ENCODE data around the gene CDC23. TPM values are rescaled to one million over a fixed set of nuclear protein-coding genes. Genes with fewer than 3 reads are reported as not detected.

The CDC23 gene
- total and polyA plus RNA-seq, 10 of the 15 experiments (the other 5 are each of a cell fraction or from before 2014, with no cell fraction given), result 37.1 to 66.1 (median 48.6) TPM

DNA sequence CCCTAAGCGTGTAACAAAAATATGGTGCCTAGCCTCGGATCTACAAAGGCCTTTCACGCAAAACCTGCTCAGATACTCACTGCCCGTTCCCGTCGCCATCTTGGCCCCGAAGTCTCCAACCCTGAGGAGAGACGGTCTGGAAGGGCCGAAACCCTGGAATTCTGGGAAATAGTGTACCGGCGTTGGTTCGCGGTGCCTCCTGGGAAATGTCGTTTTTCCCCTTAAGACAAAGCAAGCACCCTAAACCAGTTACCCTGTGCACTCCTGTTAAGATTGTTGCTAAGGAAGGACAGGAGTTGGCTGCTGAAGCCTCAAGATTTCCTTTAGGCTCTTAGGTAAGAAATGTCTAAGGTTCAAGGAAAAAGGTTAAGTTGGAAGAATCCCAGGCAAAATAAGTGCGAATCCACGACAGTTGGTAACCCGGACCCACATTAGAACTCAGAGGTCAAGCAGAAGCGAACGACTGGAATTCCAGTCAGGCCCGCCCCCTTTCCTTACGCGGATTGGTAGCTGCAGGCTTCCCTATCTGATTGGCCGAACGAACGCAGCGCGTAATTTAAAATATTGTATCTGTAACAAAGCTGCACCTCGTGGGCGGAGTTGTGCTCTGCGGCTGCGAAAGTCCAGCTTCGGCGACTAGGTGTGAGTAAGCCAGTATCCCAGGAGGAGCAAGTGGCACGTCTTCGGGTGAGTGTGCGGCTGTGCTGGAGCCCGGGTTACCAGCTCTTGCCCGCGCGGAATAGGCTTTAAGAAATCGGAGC lies 34.4 kb downstream of the CDC23 start, which contains the start of the genes BRD8 and KIF20A (continued):
- TF ChIP-seq PAX8 (IDR thresholded peaks at IDR 0.05), result no peak
- TF ChIP-seq CHD2 (IDR thresholded peaks at IDR 0.05; ENCODE audit: borderline replicate concordance, low read depth, low read length), result peak; percentile 84; the same call in 1 of the 2 replicates
- no peak for TF ChIP-seq RAD51 (IDR thresholded peaks at IDR 0.05)
- TF ChIP-seq POU2F2 (IDR thresholded peaks at IDR 0.05; ENCODE audit: borderline replicate concordance, low read depth, low read length), result peak; percentile 64; the same call in 2 of the 3 replicates
- no peak for TF ChIP-seq BMI1 (IDR thresholded peaks at IDR 0.05; ENCODE audit: borderline replicate concordance)
- TF ChIP-seq PKNOX1 (IDR thresholded peaks at IDR 0.05), result no peak
- peak; percentile 79 for TF ChIP-seq E2F8 (IDR thresholded peaks at IDR 0.05; ENCODE audit: low read depth, partially characterized antibody)
- peak; percentile 65 for TF ChIP-seq FOXK2 (IDR thresholded peaks at IDR 0.05)
- TF ChIP-seq SUZ12 (IDR thresholded peaks at IDR 0.05; ENCODE audit: unreplicated experiment), result no peak
- TF ChIP-seq TBL1XR1 (IDR thresholded peaks at IDR 0.05; ENCODE audit: low read depth, low read length), result no peak
- peak; percentile 97 for TF ChIP-seq NFYB (IDR thresholded peaks at IDR 0.05; ENCODE audit: insufficient read depth, low read depth, low read length)
- peak; percentile 96 for TF ChIP-seq FOXM1 (IDR thresholded peaks at IDR 0.05; ENCODE audit: low read depth, low read length)
- TF ChIP-seq SMAD1 (IDR thresholded peaks at IDR 0.05; ENCODE audit: low read depth, partially characterized antibody), result no peak
- peak; percentile 93 for TF ChIP-seq SP1 (IDR thresholded peaks at IDR 0.05; ENCODE audit: low read depth, low read length)
- TF ChIP-seq POLR2AphosphoS5 (IDR thresholded peaks at IDR 0.05; ENCODE audit: low read length), result peak; percentile 90
- peak; percentile 94 for TF ChIP-seq GABPA (IDR thresholded peaks at IDR 0.05; ENCODE audit: low read depth)
- TF ChIP-seq, protein P1, sequence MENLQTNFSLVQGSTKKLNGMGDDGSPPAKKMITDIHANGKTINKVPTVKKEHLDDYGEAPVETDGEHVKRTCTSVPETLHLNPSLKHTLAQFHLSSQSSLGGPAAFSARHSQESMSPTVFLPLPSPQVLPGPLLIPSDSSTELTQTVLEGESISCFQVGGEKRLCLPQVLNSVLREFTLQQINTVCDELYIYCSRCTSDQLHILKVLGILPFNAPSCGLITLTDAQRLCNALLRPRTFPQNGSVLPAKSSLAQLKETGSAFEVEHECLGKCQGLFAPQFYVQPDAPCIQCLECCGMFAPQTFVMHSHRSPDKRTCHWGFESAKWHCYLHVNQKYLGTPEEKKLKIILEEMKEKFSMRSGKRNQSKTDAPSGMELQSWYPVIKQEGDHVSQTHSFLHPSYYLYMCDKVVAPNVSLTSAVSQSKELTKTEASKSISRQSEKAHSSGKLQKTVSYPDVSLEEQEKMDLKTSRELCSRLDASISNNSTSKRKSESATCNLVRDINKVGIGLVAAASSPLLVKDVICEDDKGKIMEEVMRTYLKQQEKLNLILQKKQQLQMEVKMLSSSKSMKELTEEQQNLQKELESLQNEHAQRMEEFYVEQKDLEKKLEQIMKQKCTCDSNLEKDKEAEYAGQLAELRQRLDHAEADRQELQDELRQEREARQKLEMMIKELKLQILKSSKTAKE (IDR thresholded peaks at IDR 0.05; ENCODE audit: low read depth, poor library complexity, severe bottlenecking), result peak; percentile 50
- TF ChIP-seq, protein P2, sequence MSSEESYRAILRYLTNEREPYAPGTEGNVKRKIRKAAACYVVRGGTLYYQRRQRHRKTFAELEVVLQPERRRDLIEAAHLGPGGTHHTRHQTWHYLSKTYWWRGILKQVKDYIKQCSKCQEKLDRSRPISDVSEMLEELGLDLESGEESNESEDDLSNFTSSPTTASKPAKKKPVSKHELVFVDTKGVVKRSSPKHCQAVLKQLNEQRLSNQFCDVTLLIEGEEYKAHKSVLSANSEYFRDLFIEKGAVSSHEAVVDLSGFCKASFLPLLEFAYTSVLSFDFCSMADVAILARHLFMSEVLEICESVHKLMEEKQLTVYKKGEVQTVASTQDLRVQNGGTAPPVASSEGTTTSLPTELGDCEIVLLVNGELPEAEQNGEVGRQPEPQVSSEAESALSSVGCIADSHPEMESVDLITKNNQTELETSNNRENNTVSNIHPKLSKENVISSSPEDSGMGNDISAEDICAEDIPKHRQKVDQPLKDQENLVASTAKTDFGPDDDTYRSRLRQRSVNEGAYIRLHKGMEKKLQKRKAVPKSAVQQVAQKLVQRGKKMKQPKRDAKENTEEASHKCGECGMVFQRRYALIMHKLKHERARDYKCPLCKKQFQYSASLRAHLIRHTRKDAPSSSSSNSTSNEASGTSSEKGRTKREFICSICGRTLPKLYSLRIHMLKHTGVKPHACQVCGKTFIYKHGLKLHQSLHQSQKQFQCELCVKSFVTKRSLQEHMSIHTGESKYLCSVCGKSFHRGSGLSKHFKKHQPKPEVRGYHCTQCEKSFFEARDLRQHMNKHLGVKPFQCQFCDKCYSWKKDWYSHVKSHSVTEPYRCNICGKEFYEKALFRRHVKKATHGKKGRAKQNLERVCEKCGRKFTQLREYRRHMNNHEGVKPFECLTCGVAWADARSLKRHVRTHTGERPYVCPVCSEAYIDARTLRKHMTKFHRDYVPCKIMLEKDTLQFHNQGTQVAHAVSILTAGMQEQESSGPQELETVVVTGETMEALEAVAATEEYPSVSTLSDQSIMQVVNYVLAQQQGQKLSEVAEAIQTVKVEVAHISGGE (CRISPR knock-in tag; IDR thresholded peaks at IDR 0.05), result no peak
- TF ChIP-seq SREBF1 (IDR thresholded peaks at IDR 0.05; ENCODE audit: low read length), result peak; percentile 70
